GM18909 (cell line): ENCODE results near the gene DERA.
A peak's percentile ranks its signal among the peaks of the same experiment; 100 is the strongest.
"Not testable (repeated sequence)": the region's sequence is repeated elsewhere in the genome, so short reads cannot be mapped to it uniquely, and the experiment has no call there.

ENCODE experiments used
- ATAC-seq: cut with Tn5 transposase; IDR thresholded peaks from one replicate; pipeline ENCODE4 v1.9.1; 2021; ENCODE audit warnings: mild to moderate bottlenecking; ENCODE audit not compliant: unreplicated experiment, poor library complexity

The DERA gene

GRCh38 chr12:16057351-16057751, 146.2 kb downstream of the DERA start:
- not testable (repeated sequence) for ATAC-seq

GRCh38 chr12:16062611-16063010, 151.5 kb downstream of the DERA start:
- ATAC-seq, result no peak

GRCh38 chr12:16063726-16064125, 152.6 kb downstream of the DERA start:
- ATAC-seq, result no peak

- no peak for ATAC-seq
Observed at GRCh38 chr12:16070113-16070512, 159.0 kb downstream of the DERA start.

- no peak for ATAC-seq
Observed at GRCh38 chr12:16072678-16073077, 161.5 kb downstream of the DERA start.

GRCh38 chr12:16074894-16075293, 163.8 kb downstream of the DERA start:
- ATAC-seq, result no peak

- no peak for ATAC-seq
Observed at GRCh38 chr12:16075887-16076286, 164.8 kb downstream of the DERA start.

- ATAC-seq, result peak; percentile 89
Observed at GRCh38 chr12:16076557-16076956, 165.4 kb downstream of the DERA start.

GRCh38 chr12:16076970-16077522, 165.9 kb downstream of the DERA start:
- peak; percentile 71 for ATAC-seq

- ATAC-seq, result no peak
Observed at GRCh38 chr12:16086462-16086861, 175.3 kb downstream of the DERA start.

- no peak for ATAC-seq
Observed at GRCh38 chr12:16086942-16087341, 175.8 kb downstream of the DERA start.
